Measurements from ENCODE around the gene GRK2. TPM values are rescaled to one million over a fixed set of nuclear protein-coding genes. Genes with fewer than 3 reads are reported as not detected.
A peak's percentile ranks its signal among the peaks of the same experiment; 100 is the strongest.
"Not testable (repeated sequence)": the region's sequence is repeated elsewhere in the genome, so short reads cannot be mapped to it uniquely, and the experiment has no call there.

The GRK2 gene
- total RNA-seq, 1 donor from 2014 or later: 34.5 TPM

DNA sequence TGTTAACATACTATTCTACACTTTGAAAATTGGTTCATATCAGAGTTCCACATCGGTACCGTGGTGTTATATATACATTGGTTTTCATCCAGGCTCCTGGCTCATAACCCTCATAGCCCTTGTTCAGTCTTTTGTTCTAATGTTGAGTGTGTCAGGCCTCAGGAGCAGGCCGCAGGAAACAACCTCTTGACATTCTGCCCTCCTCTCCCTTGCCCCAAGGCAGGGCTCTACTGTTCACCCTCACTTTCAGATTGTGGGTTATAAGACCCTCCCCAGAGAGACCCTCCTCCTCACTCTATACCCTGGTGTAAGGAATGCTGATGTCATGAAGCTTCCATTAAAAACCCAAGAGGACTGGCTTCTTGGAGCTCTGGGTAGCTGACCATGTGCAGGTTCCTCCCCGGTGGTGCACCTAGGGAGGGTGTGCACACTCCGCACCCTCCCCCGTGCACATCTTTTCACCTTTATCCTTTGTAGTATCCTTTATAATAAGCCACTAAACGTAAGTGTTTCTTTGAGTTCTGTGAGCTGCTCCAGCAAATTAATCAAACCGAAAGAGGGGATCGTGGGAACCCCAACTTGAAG is 49.1 kb downstream of the GRK2 start:
- DNase-seq: no peak

DNA sequence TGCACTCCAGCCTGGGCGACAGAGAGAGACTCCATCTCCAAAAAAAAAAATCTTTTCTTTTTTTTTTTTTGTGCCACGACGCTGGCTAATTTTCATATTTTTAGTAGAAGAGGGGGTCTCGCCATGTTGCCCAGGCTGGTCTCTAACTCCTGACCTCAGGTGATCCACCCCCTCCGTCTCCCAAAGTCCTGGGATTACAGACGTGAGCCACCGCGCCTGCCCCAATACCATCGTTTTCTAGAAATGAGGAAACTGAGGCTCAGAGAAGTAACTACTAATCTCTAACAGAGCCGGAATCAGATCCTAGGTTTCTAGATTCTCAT is 50.6 kb downstream of the GRK2 start:
- no peak for DNase-seq

DNA sequence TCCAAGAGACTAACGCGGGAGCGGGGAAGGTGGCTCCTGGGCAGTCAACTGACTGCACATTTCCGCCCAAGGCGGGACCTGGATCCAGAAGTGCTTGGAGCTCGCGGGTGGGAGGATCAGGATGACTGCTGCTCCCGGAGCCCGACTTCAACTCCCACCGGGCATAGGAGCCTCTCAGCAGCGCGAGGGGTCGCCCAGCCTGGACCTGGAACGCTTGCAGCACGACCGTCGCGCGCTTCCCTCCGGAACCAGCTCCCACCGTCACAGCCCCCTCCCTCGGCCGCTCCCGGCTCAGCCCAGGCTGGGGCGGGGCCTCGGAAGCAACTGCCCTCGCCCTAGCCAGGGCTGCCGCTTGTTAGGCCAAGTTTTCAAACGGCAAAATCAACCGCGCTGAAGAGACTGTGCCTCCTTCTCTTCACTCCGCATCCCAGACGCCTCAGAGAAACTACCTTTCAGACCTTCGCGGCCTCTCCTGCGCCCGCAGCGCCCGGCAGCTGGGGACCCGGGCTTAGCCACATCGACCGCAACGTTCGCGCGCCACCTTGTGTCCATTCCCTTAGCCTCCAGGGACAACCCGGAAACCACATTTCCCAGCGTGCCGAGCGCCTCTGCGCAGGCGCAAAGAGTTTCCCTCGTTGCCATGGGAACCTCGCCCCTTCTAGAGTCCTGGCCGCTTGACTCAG is 51.1 kb downstream of the GRK2 start:
- DNase-seq: peak; percentile 96

DNA sequence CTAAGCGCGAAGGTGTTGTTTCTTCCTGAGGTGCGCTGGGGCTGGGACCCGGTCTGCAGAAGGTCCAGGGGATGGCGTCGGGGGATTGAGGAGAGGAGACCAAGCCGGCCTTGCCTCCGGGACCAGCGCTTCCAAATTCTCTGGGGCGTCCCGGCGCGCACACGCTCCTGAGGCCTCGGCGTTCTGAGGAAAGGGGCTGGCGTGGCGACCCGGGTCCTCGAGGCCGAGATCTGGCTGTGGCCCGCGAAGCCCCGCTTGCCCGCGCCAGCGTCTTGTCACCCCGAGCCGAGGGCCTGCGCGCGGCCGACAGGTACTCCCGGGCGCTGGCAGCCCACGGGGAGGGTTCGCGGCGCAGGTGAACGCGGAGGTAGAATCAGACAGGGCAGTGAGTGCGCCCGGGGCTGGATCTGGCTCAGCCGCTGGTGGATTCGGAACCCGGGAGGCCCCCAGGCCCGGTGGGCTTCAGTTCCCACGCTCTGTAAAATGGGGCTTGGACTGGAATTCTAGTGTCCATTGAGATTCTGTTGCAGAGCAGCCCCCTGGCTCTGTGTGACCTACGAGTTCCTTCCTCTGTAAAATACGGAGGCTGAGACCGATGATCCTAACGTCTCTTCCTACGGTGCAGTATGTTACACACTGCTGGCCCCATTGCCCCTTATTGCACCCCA is 51.7 kb downstream of the GRK2 start:
- DNase-seq: no peak

DNA sequence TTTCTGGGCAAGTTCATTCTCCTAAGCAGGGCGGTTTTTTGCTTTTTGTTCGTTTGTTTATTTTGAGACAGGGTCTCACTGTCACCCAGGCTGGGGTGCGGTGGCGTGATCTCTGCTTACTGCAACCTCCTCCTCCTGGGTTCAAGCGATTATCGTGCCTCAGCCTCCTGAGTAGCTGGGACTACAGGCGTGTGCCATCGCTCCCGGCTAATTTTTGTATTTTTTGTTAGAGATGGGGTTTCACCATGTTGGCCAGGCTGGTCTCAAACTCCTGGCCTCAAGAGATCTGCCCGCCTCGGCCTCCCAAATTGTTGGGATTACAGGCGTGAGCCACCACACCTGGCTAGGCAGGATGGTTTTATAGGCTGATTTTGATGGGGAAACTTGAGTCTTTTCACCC is 52.6 kb downstream of the GRK2 start:
- DNase-seq: not testable (repeated sequence)

DNA sequence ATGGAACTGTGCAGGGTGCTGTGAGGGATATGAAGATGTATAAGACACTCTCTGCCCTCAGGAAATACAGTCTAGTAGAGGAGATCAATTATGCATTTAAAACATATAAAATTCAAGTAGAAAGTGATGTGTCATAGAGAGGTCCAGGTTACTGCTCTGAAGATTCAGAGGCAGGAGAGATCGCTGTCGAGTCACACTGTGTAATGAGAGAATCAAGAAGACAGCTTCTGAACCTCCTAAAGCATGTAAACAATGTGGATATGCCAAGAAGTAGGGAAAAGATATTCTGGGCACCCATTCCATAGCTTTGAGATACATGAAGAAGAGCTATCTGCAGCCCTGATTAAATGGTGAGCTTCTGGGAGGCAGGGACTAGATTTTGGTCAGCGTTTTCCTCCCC is 53.7 kb downstream of the GRK2 start:
- no peak for DNase-seq

DNA sequence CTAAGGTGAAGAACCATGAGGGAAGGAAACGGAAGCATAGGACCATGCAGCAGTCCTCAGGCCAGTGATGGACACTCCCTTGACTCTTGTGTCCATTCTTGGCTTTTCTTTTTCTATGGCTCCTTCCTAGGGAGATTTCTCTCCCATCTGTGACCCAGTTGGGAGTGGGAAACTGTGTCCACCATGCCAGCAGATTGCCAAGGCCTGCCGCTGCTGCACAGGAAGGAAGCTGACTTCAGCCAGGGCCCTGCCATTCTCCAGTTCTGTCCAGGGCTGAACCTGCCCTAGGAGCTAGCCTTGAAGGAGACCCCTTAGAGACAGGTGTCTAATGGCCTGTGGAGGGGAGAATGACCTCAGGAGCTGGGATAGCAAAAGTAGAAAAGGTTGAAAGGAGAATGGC is 54.4 kb downstream of the GRK2 start:
- no peak for DNase-seq

DNA sequence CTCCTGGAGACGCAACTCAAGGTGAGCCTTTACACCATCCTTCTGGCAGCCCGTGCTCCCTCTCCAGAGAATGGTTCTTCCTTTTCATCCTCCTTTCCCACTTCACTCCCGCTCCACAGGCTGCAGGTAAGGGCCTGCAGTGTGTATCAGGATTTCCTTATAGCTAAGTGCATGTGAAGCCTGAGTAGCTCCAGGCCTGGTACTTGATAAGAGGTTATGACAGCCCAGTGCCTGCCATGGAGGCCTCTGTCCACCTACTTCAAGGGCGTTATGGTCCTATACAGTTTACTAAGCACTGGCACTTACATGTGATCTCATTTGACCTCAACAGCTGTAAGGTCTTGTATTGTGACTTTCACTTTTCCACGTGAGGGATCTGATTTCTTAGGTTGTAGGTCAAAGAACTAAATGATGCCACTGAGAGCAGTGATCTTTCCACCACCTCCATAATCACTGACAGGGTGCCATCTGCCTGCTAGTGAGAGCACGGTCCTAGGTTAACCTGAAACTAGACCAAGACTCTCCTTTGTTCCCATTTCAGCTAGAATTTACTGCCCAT is 55.1 kb downstream of the GRK2 start:
- DNase-seq: no peak

DNA sequence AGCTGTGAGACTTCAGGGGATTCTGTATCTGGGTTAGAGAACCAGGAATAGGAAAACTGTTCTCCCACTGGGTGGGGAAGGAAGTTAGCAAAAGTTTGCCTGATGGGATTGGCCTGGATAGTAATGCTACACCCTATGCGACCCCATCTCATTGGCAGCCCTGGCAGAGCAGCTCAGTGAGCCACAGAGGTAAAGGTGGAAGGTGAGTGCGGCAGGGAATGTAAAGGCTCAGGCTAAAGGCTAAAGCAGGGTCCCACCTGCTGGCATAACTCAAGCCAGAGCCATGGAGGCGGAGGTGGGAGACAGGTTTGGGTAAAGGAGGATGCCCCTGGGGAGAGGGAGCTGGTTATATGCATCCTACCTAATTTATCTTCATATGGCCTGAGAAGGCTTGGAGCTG is 55.8 kb downstream of the GRK2 start:
- no peak for DNase-seq

DNA sequence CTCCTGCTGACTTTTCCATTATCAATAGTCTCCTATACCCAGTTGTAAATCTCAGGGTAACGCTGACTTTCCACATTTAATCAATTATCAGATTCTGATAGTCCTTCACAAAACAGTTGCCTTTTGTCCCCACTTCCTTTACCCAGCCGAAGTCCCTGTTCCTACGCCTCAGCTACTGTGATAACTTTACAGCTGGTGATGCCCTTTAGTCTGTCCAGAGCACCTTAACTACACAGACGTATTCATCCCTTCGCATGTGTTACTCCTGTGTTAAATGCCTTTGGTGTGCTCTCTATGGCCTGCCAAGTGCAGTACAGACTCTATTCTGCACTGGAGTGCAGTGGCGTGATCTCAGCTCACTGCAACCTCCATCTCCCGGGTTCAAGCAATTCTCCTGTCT is 57.3 kb downstream of the GRK2 start:
- no peak for DNase-seq

DNA sequence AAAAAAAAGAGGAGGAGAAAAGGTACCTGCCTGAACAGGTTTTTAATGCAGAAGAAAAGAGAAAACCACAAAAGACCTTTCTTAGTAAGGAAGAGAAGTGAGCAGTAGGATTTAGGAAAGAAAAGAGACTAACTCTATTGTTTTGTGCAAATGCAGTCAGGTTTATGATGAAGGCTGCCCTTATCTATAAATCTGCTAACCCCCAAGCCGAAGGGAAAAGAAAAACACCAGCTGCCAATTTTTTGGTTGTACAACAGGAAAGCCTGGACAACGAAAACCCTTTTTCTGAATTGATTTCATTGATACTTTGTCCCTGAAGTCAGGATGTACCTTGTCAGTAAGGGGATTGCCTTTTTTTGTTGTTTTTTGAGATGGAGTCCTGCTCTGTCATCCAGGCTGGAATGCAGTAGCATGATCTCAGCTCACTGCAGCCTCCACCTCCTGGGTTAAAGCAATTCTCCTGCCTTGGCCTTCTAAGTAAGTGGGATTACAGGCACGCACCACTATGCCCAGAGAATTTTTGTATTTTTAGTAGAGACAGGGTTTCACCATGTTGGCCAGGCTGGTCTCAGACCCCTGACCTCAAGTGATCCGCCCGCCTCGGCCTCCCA is 65.9 kb downstream of the GRK2 start:
- DNase-seq: no peak

Other genes starting within 250 kb of the GRK2 start
- 1.3 TPM for gene SYT12, start 243.3 kb upstream of the GRK2 start, total RNA-seq
- 11.7 TPM for gene RHOD, start 209.6 kb upstream of the GRK2 start, total RNA-seq
- gene KDM2A, start 147.2 kb upstream of the GRK2 start, total RNA-seq: 78.1 TPM
- gene ANKRD13D, start 22.8 kb downstream of the GRK2 start, total RNA-seq: 33.0 TPM
- 13.4 TPM for gene SSH3, start 37.1 kb downstream of the GRK2 start, total RNA-seq
- 9.5 TPM for gene POLD4, start 87.1 kb downstream of the GRK2 start, total RNA-seq
- gene CLCF1, start 107.1 kb downstream of the GRK2 start, total RNA-seq: 0.89 TPM
- gene RAD9A, start 125.5 kb downstream of the GRK2 start, total RNA-seq: 9.6 TPM
- gene PPP1CA, start 135.4 kb downstream of the GRK2 start, total RNA-seq: 78.3 TPM
- 1.2 TPM for gene TBC1D10C, start 137.6 kb downstream of the GRK2 start, total RNA-seq
- 3.8 TPM for gene CARNS1, start 149.2 kb downstream of the GRK2 start, total RNA-seq
- 39.8 TPM for gene RPS6KB2, start 162.0 kb downstream of the GRK2 start, total RNA-seq
- 0.89 TPM for gene PTPRCAP, start 171.2 kb downstream of the GRK2 start, total RNA-seq
- gene CORO1B, start 177.0 kb downstream of the GRK2 start, total RNA-seq: 30.2 TPM
- gene GPR152, start 186.3 kb downstream of the GRK2 start, total RNA-seq: not detected
- gene CABP4, start 188.9 kb downstream of the GRK2 start, total RNA-seq: 0.49 TPM
- gene TMEM134, start 202.8 kb downstream of the GRK2 start, total RNA-seq: 33.7 TPM
- 42.8 TPM for gene AIP, start 216.6 kb downstream of the GRK2 start, total RNA-seq
- gene PITPNM1, start 238.9 kb downstream of the GRK2 start, total RNA-seq: 7.5 TPM
- gene CDK2AP2, start 241.7 kb downstream of the GRK2 start, total RNA-seq: 4.5 TPM

Measured in skin of body (tissue), 2 donors.